GM23338 (cell line): Measurements from ENCODE around the gene TMA7. TPM values are rescaled to one million over a fixed set of nuclear protein-coding genes. Genes with fewer than 3 reads are reported as not detected.
"Not testable (repeated sequence)": the region's sequence is repeated elsewhere in the genome, so short reads cannot be mapped to it uniquely, and the experiment has no call there.

Experiments used
- ATAC-seq: fragments of 200-7000 bp; cut with Tn5 transposase; 3 replicates; pipeline ENCODE4 v1.9.1; 2020
- DNase-seq: peaks from one replicate; pipeline ENCODE4 v3.0.0-alpha.2; 2015; ENCODE audit warnings: low spot score
- H2AFZ ChIP-seq: fragments of 200-600 bp; sonication (generic); 2 replicates; pipeline ENCODE4 v1.8.0; 2016; ENCODE audit warnings: antibody characterized with exemption, mild to moderate bottlenecking, moderate library complexity
- H3F3A ChIP-seq: fragments of 200-600 bp; sonication (generic); replicated peaks from 2 replicates; pipeline ENCODE4 v1.8.0; 2017; ENCODE audit warnings: antibody characterized with exemption, mixed run types, low read depth
- H3K27ac ChIP-seq: fragments of 200-600 bp; sonication (generic); 2 replicates; pipeline ENCODE4 v1.6.1; 2016; ENCODE audit warnings: low read depth
- H3K27me3 ChIP-seq: fragments of 200-600 bp; sonication (generic); 2 replicates; pipeline ENCODE4 v1.8.0; 2016; ENCODE audit warnings: mild to moderate bottlenecking, mixed run types, moderate library complexity; ENCODE audit not compliant: insufficient read depth
- H3K36me3 ChIP-seq: fragments of 200-600 bp; sonication (generic); 2 replicates; pipeline ENCODE4 v1.8.0; 2016; ENCODE audit warnings: mild to moderate bottlenecking; ENCODE audit not compliant: insufficient read depth
- H3K4me1 ChIP-seq: fragments of 200-600 bp; sonication (generic); 2 replicates; pipeline ENCODE4 v1.8.0; 2016; ENCODE audit warnings: mild to moderate bottlenecking, moderate library complexity; ENCODE audit not compliant: insufficient read depth
- H3K4me2 ChIP-seq: fragments of 200-600 bp; sonication (generic); 2 replicates; pipeline ENCODE4 v1.7.1; 2017; ENCODE audit warnings: mixed run types
- H3K4me3 ChIP-seq: fragments of 200-600 bp; sonication (generic); 2 replicates; pipeline ENCODE4 v1.6.1; 2016; ENCODE audit warnings: mixed run types
- H3K79me2 ChIP-seq: fragments of 200-600 bp; sonication (generic); replicated peaks from 2 replicates; pipeline ENCODE4 v1.8.0; 2017; ENCODE audit warnings: mild to moderate bottlenecking; ENCODE audit not compliant: insufficient read depth
- H3K9me2 ChIP-seq: fragments of 200-600 bp; sonication (generic); 2 replicates; pipeline ENCODE4 v1.8.0; 2017; ENCODE audit not compliant: insufficient read depth
- H4K20me1 ChIP-seq: fragments of 200-600 bp; sonication (generic); replicated peaks from 2 replicates; pipeline ENCODE4 v1.8.0; 2017; ENCODE audit warnings: mild to moderate bottlenecking; ENCODE audit not compliant: insufficient read depth
- H3K27ac Mint-ChIP-seq: 2 replicates; pipeline ENCODE4 v1.8.0; 2020; ENCODE audit warnings: inconsistent platforms, mild to moderate bottlenecking, moderate library complexity, mixed read lengths
- H3K27me3 Mint-ChIP-seq: 3 replicates; pipeline ENCODE4 v1.8.0; 2022; ENCODE audit warnings: low read depth, mild to moderate bottlenecking, moderate library complexity, mixed read lengths, inconsistent platforms; ENCODE audit not compliant: insufficient read depth, poor library complexity
- H3K36me3 Mint-ChIP-seq: 3 replicates; pipeline ENCODE4 v1.8.0; 2021; ENCODE audit warnings: low read depth, mild to moderate bottlenecking, inconsistent platforms, moderate library complexity, mixed read lengths
- H3K4me1 Mint-ChIP-seq: 3 replicates; pipeline ENCODE4 v1.8.0; 2020; ENCODE audit warnings: mild to moderate bottlenecking, inconsistent platforms, mixed read lengths
- H3K4me3 Mint-ChIP-seq: 3 replicates; pipeline ENCODE4 v1.8.0; 2021; ENCODE audit warnings: moderate library complexity, mild to moderate bottlenecking, inconsistent platforms, mixed read lengths
- H3K9me3 Mint-ChIP-seq: 3 replicates; pipeline ENCODE4 v1.8.0; 2020; ENCODE audit warnings: moderate library complexity, mild to moderate bottlenecking, inconsistent platforms, mixed read lengths
- EZH2 ChIP-seq: fragments of 200-600 bp; sonication (generic); IDR thresholded peaks from one replicate; pipeline ENCODE4 v1.8.0; 2017; ENCODE audit warnings: antibody characterized with exemption, mild to moderate bottlenecking, low read depth; ENCODE audit not compliant: unreplicated experiment
- JUNB ChIP-seq: IDR thresholded peaks from one replicate; pipeline ENCODE4 v1.6.1; 2016; ENCODE audit warnings: antibody characterized with exemption; ENCODE audit not compliant: unreplicated experiment
- NANOG ChIP-seq: IDR thresholded peaks from 2 replicates; pipeline ENCODE4 v1.6.1; 2016; ENCODE audit warnings: antibody characterized with exemption, borderline replicate concordance
- ZNF331 ChIP-seq: fragments of 250-450 bp; sonication (Bioruptor Pico); IDR thresholded peaks from 2 replicates; pipeline ENCODE4 v1.5.0; 2020; ENCODE audit warnings: low read depth, mild to moderate bottlenecking, moderate library complexity
- polyA plus RNA-seq: library from polyadenylated mRNA; unstranded; fragments of >200 nt; fragmentation: Nextera tagmentation; extraction: Ambion mirVana; gene quantifications from 2 replicates; pipeline ENCODE4 v1.2.1, GENCODE V29; 2016
- total RNA-seq: library from RNA; depleted of rRNA; stranded (reverse); fragments of >200 nt; shearing (Covaris generic); gene quantifications from 2 replicates; pipeline ENCODE4 v1.2.3, GENCODE V29; 2014
- TF ChIP-seq, protein P1 (sequence below): fragments of 250-450 bp; sonication (Bioruptor Pico); IDR thresholded peaks from 2 replicates; pipeline ENCODE4 v1.5.0; 2020; ENCODE audit warnings: mild to moderate bottlenecking, moderate library complexity

TMA7 gene
- total and polyA plus RNA-seq, 2 experiments from 2014 or later = 419 to 2,089 TPM

DNA sequence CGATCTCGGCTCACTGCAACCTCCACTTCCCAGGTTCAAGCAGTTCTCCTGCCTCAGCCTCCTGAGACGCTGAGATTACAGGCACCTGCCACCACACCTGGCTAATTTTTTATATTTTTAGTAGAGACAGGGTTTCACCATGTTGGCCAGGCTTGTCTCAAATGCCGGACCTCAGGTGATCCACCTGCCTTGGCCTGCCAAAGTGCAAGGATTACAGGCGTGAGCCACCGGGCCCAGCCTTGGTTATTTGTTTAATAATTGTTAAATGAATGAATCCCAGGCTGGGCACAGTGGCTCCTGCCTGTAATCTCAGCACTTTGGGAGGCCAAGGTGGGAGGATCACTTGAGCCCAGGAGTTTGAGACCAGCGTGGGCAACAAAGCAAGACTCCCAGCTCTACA is 21.7 kb downstream of the TMA7 start:
- H3K27me3 ChIP-seq, H3K4me3 Mint-ChIP-seq, H2AFZ ChIP-seq, H3K9me3 Mint-ChIP-seq, H3F3A ChIP-seq, H4K20me1 ChIP-seq, H3K27ac ChIP-seq, H3K9me2 ChIP-seq, DNase-seq, H3K4me2 ChIP-seq, H3K27ac Mint-ChIP-seq, ATAC-seq, H3K4me3 ChIP-seq, H3K4me1 ChIP-seq, H3K79me2 ChIP-seq: not testable (repeated sequence)
- H3K36me3 Mint-ChIP-seq = peaks cover 40% of the 10 kb centered on the region
- H3K4me1 Mint-ChIP-seq = peaks cover 16% of the 10 kb centered on the region
- H3K36me3 ChIP-seq = peaks cover 37% of the 10 kb centered on the region
- peaks cover 11% of the 10 kb centered on the region for H3K27me3 Mint-ChIP-seq

DNA sequence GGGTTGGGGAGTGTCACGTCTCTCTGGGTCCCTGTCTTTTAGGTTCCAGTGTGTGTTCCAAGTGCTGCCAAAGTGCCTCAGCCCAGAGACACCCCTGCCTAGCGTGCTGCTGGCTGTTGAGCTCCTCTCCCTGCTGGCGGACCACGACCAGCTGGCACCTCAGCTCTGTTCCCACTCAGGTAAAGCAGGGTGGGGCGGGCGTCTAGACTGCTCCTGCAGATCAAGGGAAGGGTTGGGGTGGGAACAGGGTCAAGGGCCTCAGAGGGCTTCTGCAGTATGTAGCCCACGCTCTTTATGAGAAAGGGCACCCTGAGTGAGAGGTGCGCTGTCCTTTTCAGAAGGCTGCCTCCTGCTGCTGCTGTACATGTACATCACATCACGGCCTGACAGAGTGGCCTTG is 23.6 kb downstream of the TMA7 start:
- H3K36me3 Mint-ChIP-seq = peaks cover 48% of the 10 kb centered on the region
- H3K27me3 Mint-ChIP-seq = peaks cover 10% of the 10 kb centered on the region
- H3K9me3 Mint-ChIP-seq = no peaks in the 10 kb centered on the region
- no peak overlapping the region for H3K4me2 ChIP-seq
- no peak overlapping the region for H3K27ac Mint-ChIP-seq
- peaks cover 9% of the 10 kb centered on the region; the same call in 1 of the 2 replicates for H3F3A ChIP-seq
- peaks cover 31% of the 10 kb centered on the region for H3K36me3 ChIP-seq
- no peaks in the 10 kb centered on the region for H3K27me3 ChIP-seq
- no peaks in the 10 kb centered on the region for H3K9me2 ChIP-seq
- H3K79me2 ChIP-seq = no peaks in the 10 kb centered on the region
- no peaks in the 10 kb centered on the region; the same call in none of the 2 replicates for H4K20me1 ChIP-seq
- no peak overlapping the region for H3K4me3 Mint-ChIP-seq
- H3K27ac ChIP-seq = peak overlapping the region; percentile 39; the same call in 1 of the 2 replicates
- H3K4me3 ChIP-seq = no peak overlapping the region
- H3K4me1 ChIP-seq = no peaks in the 10 kb centered on the region
- no peak for TF ChIP-seq JUNB
- no peak for TF ChIP-seq EZH2
- no peak for TF ChIP-seq ZNF331 (CRISPR knock-in tag)
- TF ChIP-seq NANOG = no peak
- TF ChIP-seq, protein P1, sequence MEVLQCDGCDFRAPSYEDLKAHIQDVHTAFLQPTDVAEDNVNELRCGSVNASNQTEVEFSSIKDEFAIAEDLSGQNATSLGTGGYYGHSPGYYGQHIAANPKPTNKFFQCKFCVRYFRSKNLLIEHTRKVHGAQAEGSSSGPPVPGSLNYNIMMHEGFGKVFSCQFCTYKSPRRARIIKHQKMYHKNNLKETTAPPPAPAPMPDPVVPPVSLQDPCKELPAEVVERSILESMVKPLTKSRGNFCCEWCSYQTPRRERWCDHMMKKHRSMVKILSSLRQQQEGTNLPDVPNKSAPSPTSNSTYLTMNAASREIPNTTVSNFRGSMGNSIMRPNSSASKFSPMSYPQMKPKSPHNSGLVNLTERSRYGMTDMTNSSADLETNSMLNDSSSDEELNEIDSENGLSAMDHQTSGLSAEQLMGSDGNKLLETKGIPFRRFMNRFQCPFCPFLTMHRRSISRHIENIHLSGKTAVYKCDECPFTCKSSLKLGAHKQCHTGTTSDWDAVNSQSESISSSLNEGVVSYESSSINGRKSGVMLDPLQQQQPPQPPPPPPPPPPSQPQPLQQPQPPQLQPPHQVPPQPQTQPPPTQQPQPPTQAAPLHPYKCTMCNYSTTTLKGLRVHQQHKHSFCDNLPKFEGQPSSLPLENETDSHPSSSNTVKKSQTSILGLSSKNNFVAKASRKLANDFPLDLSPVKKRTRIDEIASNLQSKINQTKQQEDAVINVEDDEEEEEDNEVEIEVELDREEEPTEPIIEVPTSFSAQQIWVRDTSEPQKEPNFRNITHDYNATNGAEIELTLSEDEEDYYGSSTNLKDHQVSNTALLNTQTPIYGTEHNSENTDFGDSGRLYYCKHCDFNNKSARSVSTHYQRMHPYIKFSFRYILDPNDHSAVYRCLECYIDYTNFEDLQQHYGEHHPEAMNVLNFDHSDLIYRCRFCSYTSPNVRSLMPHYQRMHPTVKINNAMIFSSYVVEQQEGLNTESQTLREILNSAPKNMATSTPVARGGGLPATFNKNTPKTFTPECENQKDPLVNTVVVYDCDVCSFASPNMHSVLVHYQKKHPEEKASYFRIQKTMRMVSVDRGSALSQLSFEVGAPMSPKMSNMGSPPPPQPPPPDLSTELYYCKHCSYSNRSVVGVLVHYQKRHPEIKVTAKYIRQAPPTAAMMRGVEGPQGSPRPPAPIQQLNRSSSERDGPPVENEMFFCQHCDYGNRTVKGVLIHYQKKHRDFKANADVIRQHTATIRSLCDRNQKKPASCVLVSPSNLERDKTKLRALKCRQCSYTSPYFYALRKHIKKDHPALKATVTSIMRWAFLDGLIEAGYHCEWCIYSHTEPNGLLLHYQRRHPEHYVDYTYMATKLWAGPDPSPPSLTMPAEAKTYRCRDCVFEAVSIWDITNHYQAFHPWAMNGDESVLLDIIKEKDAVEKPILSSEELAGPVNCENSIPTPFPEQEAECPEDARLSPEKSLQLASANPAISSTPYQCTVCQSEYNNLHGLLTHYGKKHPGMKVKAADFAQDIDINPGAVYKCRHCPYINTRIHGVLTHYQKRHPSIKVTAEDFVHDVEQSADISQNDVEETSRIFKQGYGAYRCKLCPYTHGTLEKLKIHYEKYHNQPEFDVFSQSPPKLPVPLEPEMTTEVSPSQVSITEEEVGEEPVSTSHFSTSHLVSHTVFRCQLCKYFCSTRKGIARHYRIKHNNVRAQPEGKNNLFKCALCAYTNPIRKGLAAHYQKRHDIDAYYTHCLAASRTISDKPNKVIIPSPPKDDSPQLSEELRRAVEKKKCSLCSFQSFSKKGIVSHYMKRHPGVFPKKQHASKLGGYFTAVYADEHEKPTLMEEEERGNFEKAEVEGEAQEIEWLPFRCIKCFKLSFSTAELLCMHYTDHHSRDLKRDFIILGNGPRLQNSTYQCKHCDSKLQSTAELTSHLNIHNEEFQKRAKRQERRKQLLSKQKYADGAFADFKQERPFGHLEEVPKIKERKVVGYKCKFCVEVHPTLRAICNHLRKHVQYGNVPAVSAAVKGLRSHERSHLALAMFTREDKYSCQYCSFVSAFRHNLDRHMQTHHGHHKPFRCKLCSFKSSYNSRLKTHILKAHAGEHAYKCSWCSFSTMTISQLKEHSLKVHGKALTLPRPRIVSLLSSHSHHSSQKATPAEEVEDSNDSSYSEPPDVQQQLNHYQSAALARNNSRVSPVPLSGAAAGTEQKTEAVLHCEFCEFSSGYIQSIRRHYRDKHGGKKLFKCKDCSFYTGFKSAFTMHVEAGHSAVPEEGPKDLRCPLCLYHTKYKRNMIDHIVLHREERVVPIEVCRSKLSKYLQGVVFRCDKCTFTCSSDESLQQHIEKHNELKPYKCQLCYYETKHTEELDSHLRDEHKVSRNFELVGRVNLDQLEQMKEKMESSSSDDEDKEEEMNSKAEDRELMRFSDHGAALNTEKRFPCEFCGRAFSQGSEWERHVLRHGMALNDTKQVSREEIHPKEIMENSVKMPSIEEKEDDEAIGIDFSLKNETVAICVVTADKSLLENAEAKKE (CRISPR knock-in tag) = no peak
- DNase-seq (no peak), ATAC-seq (no peak)
- H3K4me1 Mint-ChIP-seq = peaks cover 25% of the 10 kb centered on the region
- no peak overlapping the region for H2AFZ ChIP-seq
